GM12878 (cell line): ENCODE results near the gene CHIA. TPM values are rescaled to one million over a fixed set of nuclear protein-coding genes. Genes with fewer than 3 reads are reported as not detected.

Experiments used
- ATAC-seq: fragments of 200-7000 bp; cut with Tn5 transposase; 3 replicates; pipeline ENCODE4 v1.9.1; 2020; ENCODE audit warnings: mild to moderate bottlenecking, moderate library complexity
- BruUV-seq: library from RNA; stranded (reverse); fragments of 400-500 nt; replicated peaks from 2 replicates; lab custom pipeline; 2021; lab: Mats Ljungman, UMichigan
- CTCF ChIA-PET: fragments of 300-600 bp; sonication (Branson Sonifier 250); formaldehyde crosslinking; extraction: SDS; loops from one replicate; lab custom pipeline; 2021; ENCODE audit warnings: inconsistent platforms; lab: Yijun Ruan, JAX
- POLR2A ChIA-PET: fragments of 350-600 bp; formaldehyde crosslinking; extraction: SDS; loops from one replicate; lab custom pipeline; 2021; ENCODE audit warnings: inconsistent platforms; lab: Charles Lee
- RAD21 ChIA-PET: fragments of 300-600 bp; sonication (Branson Sonifier 250); formaldehyde crosslinking; loops from one replicate; lab custom pipeline; 2023; ENCODE audit warnings: antibody characterized with exemption; ENCODE audit not compliant: unreplicated experiment; lab: Charles Lee
- SMC1A ChIA-PET: fragments of 300-600 bp; sonication (Branson Sonifier 250); formaldehyde crosslinking; loops from one replicate; lab custom pipeline; 2023; ENCODE audit not compliant: unreplicated experiment, uncharacterized antibody; lab: Charles Lee
- DNase-seq: peaks from one replicate; pipeline ENCODE4 v3.0.0-alpha.2; 2011; ENCODE audit warnings: low read depth, low spot score
- FAIRE-seq: peaks from 3 replicates; lab custom pipeline; 2011; peaks lifted over from hg19 to GRCh38; lab: Jason Lieb, UNC
- H2AFZ ChIP-seq: 2 replicates; pipeline ENCODE4 v1.6.0; 2011; ENCODE audit warnings: low read depth, low read length, control low read depth; ENCODE audit not compliant: control insufficient read depth
- H3K27ac ChIP-seq: 2 replicates; pipeline ENCODE4 v1.5.1; 2011; ENCODE audit warnings: control low read depth; ENCODE audit not compliant: control insufficient read depth, insufficient read depth
- H3K27me3 ChIP-seq, 2 experiments: replicated peaks in 1 of 2; 2 replicates each; pipeline versions ENCODE4 v1.6.0 to v1.6.1; 2011; ENCODE audit warnings: low read length in 1 of 2; ENCODE audit not compliant: control insufficient read depth in 2 of 2, insufficient read depth in 2 of 2
- H3K36me3 ChIP-seq, 2 experiments: 2 replicates each; pipeline ENCODE4 v1.5.1; 2011; ENCODE audit warnings: low read length in 1 of 2; ENCODE audit not compliant: control insufficient read depth in 2 of 2, insufficient read depth in 2 of 2
- H3K4me1 ChIP-seq: 2 replicates; pipeline ENCODE4 v1.6.1; 2011; ENCODE audit warnings: mild to moderate bottlenecking, low read length, moderate library complexity, mixed read lengths; ENCODE audit not compliant: control insufficient read depth, insufficient read depth
- H3K4me2 ChIP-seq: 2 replicates; pipeline ENCODE4 v1.6.0; 2011; ENCODE audit warnings: control low read depth; ENCODE audit not compliant: control insufficient read depth, insufficient read depth
- H3K4me3 ChIP-seq: fragments of 200-600 bp; sonication (generic); 2 replicates; pipeline ENCODE4 v1.5.1; 2016
- H3K79me2 ChIP-seq: 2 replicates; pipeline ENCODE4 v1.6.0; 2011; ENCODE audit warnings: low read length; ENCODE audit not compliant: control insufficient read depth, insufficient read depth
- H3K9ac ChIP-seq: 2 replicates; pipeline ENCODE4 v1.8.0; 2011; ENCODE audit warnings: low read length, control low read depth, mixed read lengths; ENCODE audit not compliant: control insufficient read depth, insufficient read depth
- H3K9me3 ChIP-seq: replicated peaks from 3 replicates; pipeline ENCODE4 v1.5.1; 2011; ENCODE audit warnings: mild to moderate bottlenecking, low read length; ENCODE audit not compliant: control insufficient read depth, insufficient read depth
- H4K20me1 ChIP-seq: 2 replicates; pipeline ENCODE4 v1.6.0; 2011; ENCODE audit not compliant: control insufficient read depth, insufficient read depth
- CHD1 ChIP-seq: IDR thresholded peaks from 2 replicates; pipeline ENCODE4 v1.6.1; 2012; ENCODE audit warnings: low read depth, low read length, improper control_type of control experiment
- CREM ChIP-seq: IDR thresholded peaks from 2 replicates; pipeline ENCODE4 v1.6.1; 2014; ENCODE audit warnings: antibody characterized with exemption, low read depth
- EZH2 ChIP-seq: IDR thresholded peaks from 2 replicates; pipeline ENCODE4 v1.6.1; 2012; ENCODE audit warnings: low read depth, mild to moderate bottlenecking, control low read depth, inconsistent platforms, low read length, borderline replicate concordance; ENCODE audit not compliant: control insufficient read depth
- GABPA ChIP-seq: IDR thresholded peaks from 2 replicates; pipeline ENCODE4 v1.6.1; 2014; ENCODE audit warnings: antibody characterized with exemption, low read depth, mild to moderate bottlenecking, inconsistent platforms
- HDAC6 ChIP-seq: fragments of 200-600 bp; sonication (generic); IDR thresholded peaks from one replicate; pipeline ENCODE4 v1.8.0; 2017; ENCODE audit warnings: antibody characterized with exemption; ENCODE audit not compliant: unreplicated experiment
- JUND ChIP-seq: IDR thresholded peaks from 2 replicates; pipeline ENCODE4 v1.6.1; 2012; ENCODE audit warnings: low read depth, mild to moderate bottlenecking, low read length, improper control_type of control experiment, moderate library complexity
- MTA3 ChIP-seq: IDR thresholded peaks from 2 replicates; pipeline ENCODE4 v1.6.1; 2012; ENCODE audit warnings: low read length, inconsistent platforms, borderline replicate concordance
- NRF1 ChIP-seq: conservative IDR thresholded peaks from 2 replicates; pipeline ENCODE4 v1.6.1; 2011; ENCODE audit warnings: mild to moderate bottlenecking, low read depth, low read length, improper control_type of control experiment
- POLR2AphosphoS5 ChIP-seq: IDR thresholded peaks from 2 replicates; pipeline ENCODE4 v1.6.1; 2011; ENCODE audit warnings: mild to moderate bottlenecking, low read length, inconsistent platforms
- TARDBP ChIP-seq: IDR thresholded peaks from 2 replicates; pipeline ENCODE4 v1.6.1; 2016; ENCODE audit warnings: borderline replicate concordance
- TCF12 ChIP-seq: IDR thresholded peaks from 2 replicates; pipeline ENCODE4 v1.6.1; 2011; ENCODE audit warnings: low read depth, mild to moderate bottlenecking, low read length
- ZNF24 ChIP-seq: fragments of 450-650 bp; IDR thresholded peaks from 2 replicates; pipeline ENCODE4 v1.6.1; 2017; ENCODE audit warnings: antibody characterized with exemption, mild to moderate bottlenecking
- ZNF384 ChIP-seq: IDR thresholded peaks from 2 replicates; pipeline ENCODE4 v1.6.1; 2012; ENCODE audit warnings: low read depth, mild to moderate bottlenecking, low read length, improper control_type of control experiment, borderline replicate concordance
- in situ Hi-C: fragments of 300-500 bp; cut with MboI; formaldehyde crosslinking; loops from 9 replicates; pipeline ENCODE4 v1.14.3; 2018; ENCODE audit warnings: mixed read lengths
- intact Hi-C: fragments of 100-400 bp; cut with micrococcal nuclease; formaldehyde crosslinking; loops from one replicate; pipeline ENCODE4 v1.14.2; 2022; ENCODE audit not compliant: unreplicated experiment
- polyA plus RNA-seq, 11 experiments: library from polyadenylated mRNA; depleted of rRNA in 4 of 11; unstranded in 6 of 11; stranded (reverse) in 5 of 11; fragments of >200 nt; fragmentation: Nextera tagmentation in 4 of 11; fragmentation: Illumina TruSeq in 1 of 11; extraction: Ambion mirVana in 4 of 11; extraction: Trizol in 1 of 11; gene quantifications; 1 replicate in 1 of 11; 2 replicates in 10 of 11; pipeline versions ENCODE4 v1.2.1 to v1.2.3, GENCODE V29; 2011 to 2016; ENCODE audit warnings: inconsistent platforms in 2 of 11, missing spikeins in 2 of 11, low read depth in 1 of 11
- total RNA-seq, 4 experiments: library from RNA; depleted of rRNA in 3 of 4; stranded (reverse); fragments of >200 nt in 3 of 4; fragmentation: Illumina TruSeq in 1 of 4; extraction: Trizol in 1 of 4; gene quantifications; 2 replicates each; pipeline versions ENCODE4 v1.2.1 to v1.2.3, GENCODE V29; 2013 to 2021
- TF ChIP-seq, protein P1 (sequence below): IDR thresholded peaks from 2 replicates; pipeline ENCODE4 v1.6.1; 2012; ENCODE audit warnings: improper control_type of control experiment, low read depth, low read length; ENCODE audit not compliant: insufficient replicate concordance
- TF ChIP-seq, protein P2 (sequence below): fragments of 450-650 bp; IDR thresholded peaks from 2 replicates; pipeline ENCODE4 v1.6.1; 2014; ENCODE audit warnings: mild to moderate bottlenecking

The CHIA gene
- total and polyA plus RNA-seq, 10 of the 15 experiments (the other 5 are each of a cell fraction or from before 2014, with no cell fraction given): 0.21 TPM; not detected in 9

DNA sequence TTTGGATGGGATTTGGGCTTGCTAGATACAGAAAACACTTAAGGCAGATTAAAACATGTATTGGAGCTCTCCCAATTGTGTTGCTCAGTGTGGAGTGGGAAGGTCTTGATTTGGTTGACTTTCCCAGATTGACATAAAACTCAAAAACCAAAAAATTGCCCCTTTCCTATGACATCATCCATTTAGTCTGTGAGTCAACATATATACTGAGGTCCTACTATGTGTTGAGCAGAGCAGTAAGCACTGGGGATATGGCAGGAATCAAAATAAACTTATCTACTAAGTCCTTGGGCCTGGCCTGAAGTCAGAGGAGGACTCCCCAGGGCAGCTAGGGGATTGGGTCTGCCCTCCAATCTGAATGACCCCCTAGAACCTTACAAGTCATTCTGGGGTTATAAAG lies 61.0 kb downstream of the CHIA start (continued):
- TF ChIP-seq, protein P1, sequence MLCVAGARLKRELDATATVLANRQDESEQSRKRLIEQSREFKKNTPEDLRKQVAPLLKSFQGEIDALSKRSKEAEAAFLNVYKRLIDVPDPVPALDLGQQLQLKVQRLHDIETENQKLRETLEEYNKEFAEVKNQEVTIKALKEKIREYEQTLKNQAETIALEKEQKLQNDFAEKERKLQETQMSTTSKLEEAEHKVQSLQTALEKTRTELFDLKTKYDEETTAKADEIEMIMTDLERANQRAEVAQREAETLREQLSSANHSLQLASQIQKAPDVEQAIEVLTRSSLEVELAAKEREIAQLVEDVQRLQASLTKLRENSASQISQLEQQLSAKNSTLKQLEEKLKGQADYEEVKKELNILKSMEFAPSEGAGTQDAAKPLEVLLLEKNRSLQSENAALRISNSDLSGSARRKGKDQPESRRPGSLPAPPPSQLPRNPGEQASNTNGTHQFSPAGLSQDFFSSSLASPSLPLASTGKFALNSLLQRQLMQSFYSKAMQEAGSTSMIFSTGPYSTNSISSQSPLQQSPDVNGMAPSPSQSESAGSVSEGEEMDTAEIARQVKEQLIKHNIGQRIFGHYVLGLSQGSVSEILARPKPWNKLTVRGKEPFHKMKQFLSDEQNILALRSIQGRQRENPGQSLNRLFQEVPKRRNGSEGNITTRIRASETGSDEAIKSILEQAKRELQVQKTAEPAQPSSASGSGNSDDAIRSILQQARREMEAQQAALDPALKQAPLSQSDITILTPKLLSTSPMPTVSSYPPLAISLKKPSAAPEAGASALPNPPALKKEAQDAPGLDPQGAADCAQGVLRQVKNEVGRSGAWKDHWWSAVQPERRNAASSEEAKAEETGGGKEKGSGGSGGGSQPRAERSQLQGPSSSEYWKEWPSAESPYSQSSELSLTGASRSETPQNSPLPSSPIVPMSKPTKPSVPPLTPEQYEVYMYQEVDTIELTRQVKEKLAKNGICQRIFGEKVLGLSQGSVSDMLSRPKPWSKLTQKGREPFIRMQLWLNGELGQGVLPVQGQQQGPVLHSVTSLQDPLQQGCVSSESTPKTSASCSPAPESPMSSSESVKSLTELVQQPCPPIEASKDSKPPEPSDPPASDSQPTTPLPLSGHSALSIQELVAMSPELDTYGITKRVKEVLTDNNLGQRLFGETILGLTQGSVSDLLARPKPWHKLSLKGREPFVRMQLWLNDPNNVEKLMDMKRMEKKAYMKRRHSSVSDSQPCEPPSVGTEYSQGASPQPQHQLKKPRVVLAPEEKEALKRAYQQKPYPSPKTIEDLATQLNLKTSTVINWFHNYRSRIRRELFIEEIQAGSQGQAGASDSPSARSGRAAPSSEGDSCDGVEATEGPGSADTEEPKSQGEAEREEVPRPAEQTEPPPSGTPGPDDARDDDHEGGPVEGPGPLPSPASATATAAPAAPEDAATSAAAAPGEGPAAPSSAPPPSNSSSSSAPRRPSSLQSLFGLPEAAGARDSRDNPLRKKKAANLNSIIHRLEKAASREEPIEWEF: no peak
- TF ChIP-seq CHD1: no peak

DNA sequence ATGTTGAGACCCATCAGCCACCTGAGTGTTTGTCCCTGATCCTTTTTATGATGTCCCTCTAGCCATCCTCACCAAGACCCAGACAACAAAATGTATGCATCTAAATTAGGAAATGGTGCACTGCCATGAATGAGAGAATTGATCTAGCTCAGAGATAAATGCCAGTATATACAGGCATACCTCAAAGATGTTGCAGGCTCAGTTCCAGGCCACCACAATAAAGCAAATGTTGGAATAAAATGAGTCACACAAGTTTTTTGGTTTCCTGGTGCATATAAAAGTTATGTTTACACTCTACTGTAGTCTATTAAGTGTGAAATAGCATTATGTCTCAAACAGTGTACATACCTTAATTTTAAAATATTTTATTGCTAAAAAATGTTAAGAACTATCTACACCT lies 63.9 kb downstream of the CHIA start:
- Histone ChIP-seq H3K4me1 (no peaks in the 10 kb centered on the region), H3K9me3 (no peaks in the 10 kb centered on the region), H4K20me1 (no peaks in the 10 kb centered on the region), H3K27me3 (no peaks in the 10 kb centered on the region), H3K9ac (no peak overlapping the region), H3K4me2 (no peak overlapping the region), H3K27ac (no peak overlapping the region), H2AFZ (no peak overlapping the region), H3K79me2 (no peaks in the 10 kb centered on the region), H3K36me3 (no peaks in the 10 kb centered on the region), H3K4me3 (no peak overlapping the region)
- FAIRE-seq: no peak
- no TSS peak for BruUV-seq
- ChIA-PET CTCF (no interaction called here), SMC1A (no interaction called here), POLR2A (no interaction called here), RAD21 (no interaction called here)
- ATAC-seq: no peak
- no peak for DNase-seq
- intact Hi-C loops (no loop called here), in situ Hi-C loops (no loop called here)
- TF ChIP-seq TCF12 (no peak), CREM (no peak), TARDBP (no peak), ZNF384 (no peak), ZNF24 (no peak), NRF1 (no peak), JUND (no peak), POLR2AphosphoS5 (no peak), MTA3 (no peak), EZH2 (no peak), HDAC6 (no peak), GABPA (no peak)
- TF ChIP-seq, protein P2, sequence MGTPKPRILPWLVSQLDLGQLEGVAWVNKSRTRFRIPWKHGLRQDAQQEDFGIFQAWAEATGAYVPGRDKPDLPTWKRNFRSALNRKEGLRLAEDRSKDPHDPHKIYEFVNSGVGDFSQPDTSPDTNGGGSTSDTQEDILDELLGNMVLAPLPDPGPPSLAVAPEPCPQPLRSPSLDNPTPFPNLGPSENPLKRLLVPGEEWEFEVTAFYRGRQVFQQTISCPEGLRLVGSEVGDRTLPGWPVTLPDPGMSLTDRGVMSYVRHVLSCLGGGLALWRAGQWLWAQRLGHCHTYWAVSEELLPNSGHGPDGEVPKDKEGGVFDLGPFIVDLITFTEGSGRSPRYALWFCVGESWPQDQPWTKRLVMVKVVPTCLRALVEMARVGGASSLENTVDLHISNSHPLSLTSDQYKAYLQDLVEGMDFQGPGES: no peak
